Neural cell (in vitro differentiated cells): Measurements from ENCODE around the gene TNFRSF8. TPM values are rescaled to one million over a fixed set of nuclear protein-coding genes. Genes with fewer than 3 reads are reported as not detected.

Experiments
- H2AFZ ChIP-seq: fragments of 200-600, 300-800 bp; sonication (generic), shearing (Covaris generic); 2 replicates; pipeline ENCODE4 v1.6.0; 2014; ENCODE audit warnings: low read depth, mild to moderate bottlenecking, antibody characterized with exemption, low read length, moderate library complexity
- H3F3A ChIP-seq: fragments of 200-600 bp; shearing (Covaris generic); 2 replicates; pipeline ENCODE4 v1.6.1; 2016; ENCODE audit warnings: mild to moderate bottlenecking, moderate library complexity, mixed read lengths, antibody characterized with exemption, low read length; ENCODE audit not compliant: insufficient read depth, poor library complexity, severe bottlenecking
- H3K27ac ChIP-seq: fragments of 200-600, 300-800 bp; sonication (generic), shearing (Covaris generic); 2 replicates; pipeline ENCODE4 v1.5.1; 2014; ENCODE audit warnings: mild to moderate bottlenecking, low read length, moderate library complexity
- H3K27me3 ChIP-seq: fragments of 300-800, 200-600 bp; sonication (generic), shearing (Covaris generic); 2 replicates; pipeline ENCODE4 v1.6.0; 2014; ENCODE audit warnings: mild to moderate bottlenecking, low read depth, low read length, moderate library complexity; ENCODE audit not compliant: insufficient read depth
- H3K36me3 ChIP-seq: fragments of 300-800, 200-600 bp; sonication (generic), shearing (Covaris generic); 2 replicates; pipeline ENCODE4 v1.5.1; 2014; ENCODE audit warnings: mild to moderate bottlenecking, antibody characterized with exemption, low read length, moderate library complexity; ENCODE audit not compliant: insufficient read depth
- H3K4me2 ChIP-seq: fragments of 300-800, 200-600 bp; sonication (generic), shearing (Covaris generic); 2 replicates; pipeline ENCODE4 v1.6.0; 2014; ENCODE audit warnings: mild to moderate bottlenecking, low read length
- H3K4me3 ChIP-seq: fragments of 300-800, 200-600 bp; sonication (generic), shearing (Covaris generic); 2 replicates; pipeline ENCODE4 v1.5.1; 2014; ENCODE audit warnings: mild to moderate bottlenecking, low read length, moderate library complexity
- H3K79me2 ChIP-seq: fragments of 200-600 bp; shearing (Covaris generic); replicated peaks from 2 replicates; pipeline ENCODE4 v1.6.0; 2014; ENCODE audit warnings: mild to moderate bottlenecking, low read length, moderate library complexity; ENCODE audit not compliant: insufficient read depth
- H3K9ac ChIP-seq: fragments of 300-800, 200-600 bp; sonication (generic), shearing (Covaris generic); 2 replicates; pipeline ENCODE4 v1.6.1; 2016; ENCODE audit warnings: mild to moderate bottlenecking, low read length, mixed read lengths
- H3K9me2 ChIP-seq: fragments of 200-600 bp; shearing (Covaris generic); 2 replicates; pipeline ENCODE4 v1.6.1; 2016; ENCODE audit warnings: mild to moderate bottlenecking, low read length, mixed read lengths; ENCODE audit not compliant: insufficient read depth
- H3K9me3 ChIP-seq: fragments of 200-600, 300-800 bp; sonication (generic), shearing (Covaris generic); 2 replicates; pipeline ENCODE4 v1.6.1; 2016; ENCODE audit warnings: mild to moderate bottlenecking, mixed run types, low read length, moderate library complexity, mixed read lengths
- H4K20me1 ChIP-seq: fragments of 200-600 bp; shearing (Covaris generic); 2 replicates; pipeline ENCODE4 v1.6.1; 2016; ENCODE audit warnings: mild to moderate bottlenecking, mixed run types; ENCODE audit not compliant: insufficient read depth
- EP300 ChIP-seq: fragments of 450-650 bp; conservative IDR thresholded peaks from 2 replicates; pipeline ENCODE4 v1.6.1; 2014; ENCODE audit warnings: antibody characterized with exemption, mild to moderate bottlenecking, moderate library complexity; ENCODE audit not compliant: poor library complexity, severe bottlenecking
- EZH2 ChIP-seq: fragments of 200-600, 300-800 bp; shearing (Covaris generic), sonication (generic); IDR thresholded peaks from 2 replicates; pipeline ENCODE4 v1.6.1; 2014; ENCODE audit warnings: antibody characterized with exemption, low read length, borderline replicate concordance, mild to moderate bottlenecking; ENCODE audit not compliant: insufficient read depth, poor library complexity, severe bottlenecking
- MXI1 ChIP-seq: fragments of 450-650 bp; conservative IDR thresholded peaks from 2 replicates; pipeline ENCODE4 v1.6.1; 2014; ENCODE audit warnings: antibody characterized with exemption, mild to moderate bottlenecking; ENCODE audit not compliant: poor library complexity, severe bottlenecking
- POLR2AphosphoS5 ChIP-seq: IDR thresholded peaks from 2 replicates; pipeline ENCODE4 v1.6.1; 2012
- RAD21 ChIP-seq: fragments of 450-650 bp; conservative IDR thresholded peaks from 2 replicates; pipeline ENCODE4 v1.6.1; 2014; ENCODE audit warnings: antibody characterized with exemption, mild to moderate bottlenecking, moderate library complexity
- SMC3 ChIP-seq: fragments of 450-650 bp; conservative IDR thresholded peaks from 2 replicates; pipeline ENCODE4 v1.6.1; 2014; ENCODE audit warnings: antibody characterized with exemption, mild to moderate bottlenecking, moderate library complexity; ENCODE audit not compliant: poor library complexity
- TAF1 ChIP-seq: IDR thresholded peaks from 2 replicates; pipeline ENCODE4 v1.6.1; 2012; ENCODE audit warnings: low read depth
- polyA plus RNA-seq: library from polyadenylated mRNA; depleted of rRNA; stranded (reverse); fragments of >200 nt; gene quantifications from 2 replicates; pipeline ENCODE4 v1.2.3, GENCODE V29; 2014
- TF ChIP-seq, protein P1 (sequence below): fragments of 450-650 bp; IDR thresholded peaks from 2 replicates; pipeline ENCODE4 v1.5.1; 2014; ENCODE audit warnings: antibody characterized with exemption, mild to moderate bottlenecking, moderate library complexity; ENCODE audit not compliant: poor library complexity, severe bottlenecking
- TF ChIP-seq, protein P2 (sequence below): IDR thresholded peaks from 2 replicates; pipeline ENCODE4 v1.6.1; 2012; ENCODE audit warnings: borderline replicate concordance

TNFRSF8 gene
- polyA plus RNA-seq, 1 donor from 2014 or later = not detected

DNA sequence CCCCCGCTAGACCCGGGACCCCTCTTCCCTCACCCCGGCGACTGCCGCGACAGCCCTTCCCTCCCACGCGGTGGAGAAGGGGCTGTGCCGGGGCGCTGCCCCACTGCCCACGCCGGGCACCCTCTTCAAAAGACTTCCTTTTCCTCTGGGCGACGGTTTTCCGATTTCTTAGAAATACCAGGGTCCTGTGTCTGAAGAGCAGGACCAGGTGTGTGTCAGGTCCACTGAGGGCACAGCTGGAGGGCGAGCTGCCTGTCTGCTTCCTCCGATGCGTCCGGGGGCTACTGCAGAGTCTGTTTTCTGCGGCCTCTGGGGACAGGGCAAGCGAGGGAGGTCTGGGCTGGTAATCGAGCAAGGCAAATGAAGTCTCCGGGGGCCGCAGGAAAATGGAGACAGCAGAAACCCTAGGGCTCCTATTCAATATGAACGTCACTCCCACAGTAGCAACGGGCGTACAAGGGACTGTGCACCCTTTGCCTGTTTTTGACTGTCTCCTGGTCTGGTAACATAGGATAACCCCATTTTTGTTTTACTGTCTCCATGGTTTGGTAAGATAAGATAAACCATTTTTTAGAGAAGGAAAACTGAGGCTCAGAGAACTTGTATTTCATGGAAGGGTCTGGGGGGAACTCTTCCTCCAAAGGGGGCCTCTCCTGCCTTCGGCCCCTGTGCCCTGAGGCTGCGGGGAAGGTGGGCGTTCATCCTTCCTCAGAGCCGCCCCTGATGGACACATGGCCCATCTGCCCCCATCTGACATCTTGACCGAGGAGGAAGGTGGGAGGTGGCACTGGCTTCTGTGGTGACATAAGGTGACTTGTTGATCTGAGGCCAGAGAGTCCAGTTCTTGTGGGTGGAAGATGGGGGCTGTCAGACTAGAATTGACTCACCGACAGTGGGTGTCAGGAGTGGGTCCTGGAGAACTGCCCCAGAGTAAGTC lies 104.7 kb downstream of the TNFRSF8 start:
- Histone ChIP-seq H3F3A (no peaks in the 10 kb centered on the region), H3K4me2 (no peak overlapping the region), H3K27me3 (peaks cover 12% of the 10 kb centered on the region), H3K36me3 (no peaks in the 10 kb centered on the region), H3K27ac (no peak overlapping the region), H3K4me3 (no peak overlapping the region), H2AFZ (no peak overlapping the region), H3K9me2 (no peaks in the 10 kb centered on the region), H3K79me2 (no peaks in the 10 kb centered on the region), H3K9ac (no peak overlapping the region), H4K20me1 (no peaks in the 10 kb centered on the region), H3K9me3 (no peaks in the 10 kb centered on the region)
- TF ChIP-seq POLR2AphosphoS5 (no peak), TAF1 (no peak), SMC3 (no peak), RAD21 (no peak), MXI1 (no peak), EZH2 (no peak), EP300 (no peak)
- TF ChIP-seq, protein P1, sequence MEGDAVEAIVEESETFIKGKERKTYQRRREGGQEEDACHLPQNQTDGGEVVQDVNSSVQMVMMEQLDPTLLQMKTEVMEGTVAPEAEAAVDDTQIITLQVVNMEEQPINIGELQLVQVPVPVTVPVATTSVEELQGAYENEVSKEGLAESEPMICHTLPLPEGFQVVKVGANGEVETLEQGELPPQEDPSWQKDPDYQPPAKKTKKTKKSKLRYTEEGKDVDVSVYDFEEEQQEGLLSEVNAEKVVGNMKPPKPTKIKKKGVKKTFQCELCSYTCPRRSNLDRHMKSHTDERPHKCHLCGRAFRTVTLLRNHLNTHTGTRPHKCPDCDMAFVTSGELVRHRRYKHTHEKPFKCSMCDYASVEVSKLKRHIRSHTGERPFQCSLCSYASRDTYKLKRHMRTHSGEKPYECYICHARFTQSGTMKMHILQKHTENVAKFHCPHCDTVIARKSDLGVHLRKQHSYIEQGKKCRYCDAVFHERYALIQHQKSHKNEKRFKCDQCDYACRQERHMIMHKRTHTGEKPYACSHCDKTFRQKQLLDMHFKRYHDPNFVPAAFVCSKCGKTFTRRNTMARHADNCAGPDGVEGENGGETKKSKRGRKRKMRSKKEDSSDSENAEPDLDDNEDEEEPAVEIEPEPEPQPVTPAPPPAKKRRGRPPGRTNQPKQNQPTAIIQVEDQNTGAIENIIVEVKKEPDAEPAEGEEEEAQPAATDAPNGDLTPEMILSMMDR = no peak
- TF ChIP-seq, protein P2, sequence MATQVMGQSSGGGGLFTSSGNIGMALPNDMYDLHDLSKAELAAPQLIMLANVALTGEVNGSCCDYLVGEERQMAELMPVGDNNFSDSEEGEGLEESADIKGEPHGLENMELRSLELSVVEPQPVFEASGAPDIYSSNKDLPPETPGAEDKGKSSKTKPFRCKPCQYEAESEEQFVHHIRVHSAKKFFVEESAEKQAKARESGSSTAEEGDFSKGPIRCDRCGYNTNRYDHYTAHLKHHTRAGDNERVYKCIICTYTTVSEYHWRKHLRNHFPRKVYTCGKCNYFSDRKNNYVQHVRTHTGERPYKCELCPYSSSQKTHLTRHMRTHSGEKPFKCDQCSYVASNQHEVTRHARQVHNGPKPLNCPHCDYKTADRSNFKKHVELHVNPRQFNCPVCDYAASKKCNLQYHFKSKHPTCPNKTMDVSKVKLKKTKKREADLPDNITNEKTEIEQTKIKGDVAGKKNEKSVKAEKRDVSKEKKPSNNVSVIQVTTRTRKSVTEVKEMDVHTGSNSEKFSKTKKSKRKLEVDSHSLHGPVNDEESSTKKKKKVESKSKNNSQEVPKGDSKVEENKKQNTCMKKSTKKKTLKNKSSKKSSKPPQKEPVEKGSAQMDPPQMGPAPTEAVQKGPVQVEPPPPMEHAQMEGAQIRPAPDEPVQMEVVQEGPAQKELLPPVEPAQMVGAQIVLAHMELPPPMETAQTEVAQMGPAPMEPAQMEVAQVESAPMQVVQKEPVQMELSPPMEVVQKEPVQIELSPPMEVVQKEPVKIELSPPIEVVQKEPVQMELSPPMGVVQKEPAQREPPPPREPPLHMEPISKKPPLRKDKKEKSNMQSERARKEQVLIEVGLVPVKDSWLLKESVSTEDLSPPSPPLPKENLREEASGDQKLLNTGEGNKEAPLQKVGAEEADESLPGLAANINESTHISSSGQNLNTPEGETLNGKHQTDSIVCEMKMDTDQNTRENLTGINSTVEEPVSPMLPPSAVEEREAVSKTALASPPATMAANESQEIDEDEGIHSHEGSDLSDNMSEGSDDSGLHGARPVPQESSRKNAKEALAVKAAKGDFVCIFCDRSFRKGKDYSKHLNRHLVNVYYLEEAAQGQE = no peak

DNA sequence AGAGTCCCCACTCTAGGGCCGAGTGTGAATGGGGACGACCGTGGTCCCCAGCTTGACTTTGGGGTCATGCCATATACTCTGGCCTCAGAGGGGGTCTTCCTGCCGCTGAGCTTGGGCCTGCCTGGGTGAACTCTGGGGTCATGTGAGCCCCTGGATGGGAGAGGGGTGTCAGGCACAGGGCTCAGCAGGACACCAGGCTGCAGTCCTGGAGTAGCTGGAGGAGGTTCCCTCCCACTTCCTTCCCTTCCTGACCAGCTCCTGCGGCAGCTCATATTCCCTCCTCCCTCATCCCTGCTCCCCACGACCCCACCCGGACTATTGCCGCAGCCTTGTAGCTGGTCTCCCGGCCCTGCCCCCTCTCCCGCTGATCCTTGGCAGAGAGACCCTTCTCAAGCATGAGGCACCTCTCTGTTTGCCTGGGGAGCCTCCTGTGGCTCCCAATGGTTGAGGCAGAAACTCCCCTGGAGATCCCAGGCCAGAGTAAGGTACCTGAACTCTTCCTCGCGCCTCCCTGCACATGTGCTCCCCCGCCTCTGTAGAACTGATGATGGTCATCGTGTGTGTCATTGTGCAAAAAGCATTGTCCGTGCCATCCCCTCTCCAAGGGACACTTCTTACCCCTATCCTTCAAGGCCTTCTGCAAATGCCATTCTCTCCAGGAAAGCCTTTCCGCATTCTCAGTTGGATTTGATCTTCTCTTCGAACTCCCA lies 105.5 kb downstream of the TNFRSF8 start:
- Histone ChIP-seq H3K36me3 (no peaks in the 10 kb centered on the region), H3F3A (no peaks in the 10 kb centered on the region), H3K79me2 (no peaks in the 10 kb centered on the region), H3K9me3 (no peaks in the 10 kb centered on the region), H3K9me2 (no peaks in the 10 kb centered on the region), H4K20me1 (no peaks in the 10 kb centered on the region), H2AFZ (no peak overlapping the region), H3K9ac (no peak overlapping the region), H3K4me3 (no peak overlapping the region), H3K27me3 (peaks cover 12% of the 10 kb centered on the region), H3K27ac (no peak overlapping the region), H3K4me2 (no peak overlapping the region)
- TF ChIP-seq EP300 (no peak), MXI1 (no peak), RAD21 (no peak), POLR2AphosphoS5 (no peak)
